ENCODE measurements around the gene MLANA.
"Not testable (repeated sequence)": the region's sequence is repeated elsewhere in the genome, so short reads cannot be mapped to it uniquely, and the experiment has no call there.

The MLANA gene

GRCh38 chr9:5869315-5870019 is 21.2 kb upstream of the MLANA start:
- no peak for DNase-seq (ENCODE audit: low read depth)

GRCh38 chr9:5870020-5870339 is 20.7 kb upstream of the MLANA start:
- no peak for DNase-seq (ENCODE audit: low read depth)

DNA sequence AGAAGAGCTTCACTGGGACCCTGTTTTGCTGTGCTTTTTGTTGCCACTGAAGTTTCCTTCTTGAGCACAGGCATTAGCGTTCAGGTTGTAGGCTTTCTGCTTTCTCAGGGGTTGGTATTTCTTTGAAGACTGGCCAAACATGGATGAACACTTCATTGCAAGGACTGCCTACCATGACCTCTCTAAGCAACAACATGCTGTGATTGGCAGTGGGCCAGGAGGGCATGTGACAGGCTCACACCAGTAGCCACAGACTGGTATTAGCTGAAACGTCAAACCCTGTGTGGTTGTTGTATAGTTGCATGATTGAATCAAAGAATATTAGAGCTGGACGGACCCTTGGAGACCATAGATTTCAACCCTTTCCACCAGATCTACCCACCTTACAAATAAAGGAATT is 20.0 kb upstream of the MLANA start:
- DNase-seq (ENCODE audit: low read depth), result peak; percentile 13

DNA sequence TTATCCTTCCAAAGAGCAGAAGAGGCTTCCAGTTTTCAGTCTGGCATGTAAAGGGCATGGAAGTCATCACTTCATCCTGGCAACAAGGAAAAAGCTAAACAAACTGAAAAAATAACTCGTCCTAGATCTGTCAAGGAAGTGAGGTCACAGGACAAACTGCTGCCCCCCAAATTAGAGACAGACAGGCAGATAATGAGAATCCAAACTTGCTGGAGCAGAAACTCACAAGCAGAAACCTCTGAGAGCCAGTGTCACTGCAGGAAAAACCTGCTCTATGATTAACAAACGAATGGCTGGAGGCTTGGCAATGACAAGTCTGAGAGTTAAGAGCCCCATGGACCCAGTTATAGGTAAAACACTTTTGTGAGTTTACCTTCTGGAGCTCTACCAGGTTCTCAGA is 18.9 kb upstream of the MLANA start:
- no peak for DNase-seq (ENCODE audit: low read depth)

DNA sequence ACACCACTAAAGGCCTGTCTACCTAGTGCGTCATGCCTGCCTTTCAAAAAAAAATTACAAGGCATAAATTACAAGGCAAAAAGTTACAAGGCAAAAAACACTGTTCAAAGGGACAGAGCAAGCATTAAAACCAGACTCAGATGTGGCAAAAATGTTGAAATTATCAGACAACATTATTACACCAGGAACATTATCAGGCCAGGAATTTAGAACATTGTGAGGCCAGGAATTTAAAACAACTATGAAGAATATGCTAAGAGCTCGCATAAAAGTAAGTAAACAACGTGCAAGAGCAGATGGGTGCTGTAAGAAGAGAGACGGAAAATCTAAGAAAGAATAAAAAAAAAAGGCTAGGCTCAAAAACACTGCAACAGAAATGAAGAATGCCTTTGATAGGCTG is 18.2 kb upstream of the MLANA start:
- DNase-seq (ENCODE audit: low read depth), result peak; percentile 61

- no peak for DNase-seq (ENCODE audit: low read depth)
Observed at GRCh38 chr9:5873439-5873838, 17.2 kb upstream of the MLANA start.

GRCh38 chr9:5874048-5874447 is 16.6 kb upstream of the MLANA start:
- DNase-seq (ENCODE audit: low read depth), result no peak

- no peak for DNase-seq (ENCODE audit: low read depth)
Observed at GRCh38 chr9:5876026-5876425, 14.7 kb upstream of the MLANA start.

- no peak for DNase-seq (ENCODE audit: low read depth)
Observed at GRCh38 chr9:5876711-5877110, 14.0 kb upstream of the MLANA start.

DNA sequence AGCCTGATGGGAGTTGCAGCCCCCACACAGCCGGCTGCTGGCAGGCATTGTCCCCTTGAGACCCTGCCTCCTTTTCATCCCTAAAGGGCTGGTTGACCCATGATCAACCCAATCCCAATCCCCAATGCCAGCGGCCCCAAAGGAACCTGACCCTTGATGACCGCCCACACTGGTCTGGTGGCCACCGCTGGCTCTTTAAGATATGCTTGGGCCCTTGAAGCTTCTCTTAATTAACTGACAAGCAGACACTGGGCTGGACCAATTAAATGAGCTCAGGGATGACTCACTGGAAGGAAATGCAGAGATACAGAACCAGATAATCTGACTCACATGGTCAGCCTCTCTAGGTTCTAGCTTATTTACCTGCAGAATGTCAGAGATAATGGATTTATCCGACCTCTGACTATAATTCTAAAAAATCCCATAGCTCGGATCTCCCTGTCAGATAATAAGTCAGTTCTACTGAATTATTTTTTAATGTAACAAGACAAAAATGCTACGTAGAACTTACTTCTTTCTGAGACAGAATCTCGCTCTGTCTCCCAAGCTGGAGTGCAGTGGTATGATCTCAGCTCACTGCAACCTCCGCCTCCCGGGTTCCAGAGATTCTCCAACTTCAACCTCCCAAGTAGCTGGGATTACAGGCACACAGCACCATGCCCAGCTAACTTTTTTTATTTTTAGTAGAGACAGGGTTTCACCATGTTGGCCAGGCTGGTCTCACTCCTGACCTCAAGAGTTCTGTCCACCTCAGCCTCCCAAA is 11.1 kb upstream of the MLANA start:
- DNase-seq (ENCODE audit: low read depth), result peak; percentile 87

GRCh38 chr9:5882244-5883012 is 8.3 kb upstream of the MLANA start:
- DNase-seq (ENCODE audit: low read depth), result not testable (repeated sequence)

DNA sequence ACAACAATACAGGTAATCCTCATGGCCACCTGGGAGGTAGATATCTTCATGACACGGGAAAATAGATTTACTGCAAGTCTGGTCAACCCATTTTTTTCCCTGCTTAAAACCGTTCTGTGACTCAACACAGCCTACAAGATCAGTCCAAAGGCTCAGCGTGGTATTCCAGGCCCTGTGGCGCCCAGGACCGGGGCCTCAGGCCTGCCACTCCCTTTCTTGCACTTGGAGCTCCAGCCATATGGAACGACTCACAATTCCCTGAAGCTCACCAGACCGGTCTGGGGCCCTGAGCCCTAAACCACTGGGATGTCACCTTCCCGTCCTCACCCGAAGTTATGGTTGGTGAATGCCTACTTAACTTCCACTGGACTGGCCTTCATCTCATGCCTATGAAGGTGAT is 6.5 kb upstream of the MLANA start:
- DNase-seq (ENCODE audit: low read depth), result no peak

- peak; percentile 65 for DNase-seq (ENCODE audit: low read depth)
Observed at GRCh38 chr9:5886114-5886939, 4.4 kb upstream of the MLANA start.

DNA sequence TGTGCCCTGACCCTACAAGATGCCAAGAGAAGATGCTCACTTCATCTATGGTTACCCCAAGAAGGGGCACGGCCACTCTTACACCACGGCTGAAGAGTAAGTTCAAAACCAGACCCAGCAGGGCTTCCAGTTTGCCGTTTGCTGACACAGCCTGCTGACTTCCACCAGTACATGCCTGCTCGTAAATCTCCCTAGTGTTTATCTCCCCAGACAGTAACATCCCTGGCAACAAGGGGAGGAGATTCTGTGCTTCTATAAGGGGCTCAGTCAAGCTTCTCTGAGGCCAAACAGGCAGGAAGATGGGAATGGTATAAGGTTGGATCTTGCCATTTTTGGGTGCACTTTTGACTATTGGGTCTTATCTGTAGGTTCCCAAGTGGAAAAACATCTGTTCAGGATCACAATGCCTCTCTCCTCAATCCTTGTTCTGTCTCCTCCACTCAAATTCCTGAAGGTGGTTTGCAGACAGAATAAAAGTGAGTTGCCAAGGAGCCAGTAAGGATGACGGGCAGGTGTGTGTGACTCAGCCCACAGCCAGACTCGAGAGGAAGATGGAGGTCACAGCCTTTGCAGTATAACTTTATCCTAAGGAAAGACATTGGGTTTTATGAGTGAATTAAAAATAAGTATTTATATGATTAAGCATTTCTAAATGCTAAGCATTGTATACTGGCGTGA is 1.9 kb downstream of the MLANA start:
- DNase-seq (ENCODE audit: low read depth), result no peak

DNA sequence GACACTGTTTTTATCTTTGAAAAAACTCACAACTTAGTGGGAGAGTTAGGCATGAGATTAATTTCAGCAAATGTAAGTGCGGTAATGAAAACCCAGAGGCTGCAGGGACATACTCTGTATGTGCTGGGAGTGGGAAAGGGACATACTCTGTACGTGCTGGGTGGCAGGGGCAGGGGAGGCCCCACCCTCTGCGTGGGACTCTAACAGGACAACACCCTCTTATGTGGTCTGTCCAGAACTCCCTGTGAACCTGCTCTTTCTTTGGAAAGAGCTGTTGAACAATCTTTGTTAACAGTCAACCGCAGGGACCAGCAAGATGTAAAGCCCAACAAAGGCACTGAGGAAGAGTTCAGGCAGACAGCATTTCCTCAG is 2.4 kb downstream of the MLANA start:
- DNase-seq (ENCODE audit: low read depth), result no peak

DNA sequence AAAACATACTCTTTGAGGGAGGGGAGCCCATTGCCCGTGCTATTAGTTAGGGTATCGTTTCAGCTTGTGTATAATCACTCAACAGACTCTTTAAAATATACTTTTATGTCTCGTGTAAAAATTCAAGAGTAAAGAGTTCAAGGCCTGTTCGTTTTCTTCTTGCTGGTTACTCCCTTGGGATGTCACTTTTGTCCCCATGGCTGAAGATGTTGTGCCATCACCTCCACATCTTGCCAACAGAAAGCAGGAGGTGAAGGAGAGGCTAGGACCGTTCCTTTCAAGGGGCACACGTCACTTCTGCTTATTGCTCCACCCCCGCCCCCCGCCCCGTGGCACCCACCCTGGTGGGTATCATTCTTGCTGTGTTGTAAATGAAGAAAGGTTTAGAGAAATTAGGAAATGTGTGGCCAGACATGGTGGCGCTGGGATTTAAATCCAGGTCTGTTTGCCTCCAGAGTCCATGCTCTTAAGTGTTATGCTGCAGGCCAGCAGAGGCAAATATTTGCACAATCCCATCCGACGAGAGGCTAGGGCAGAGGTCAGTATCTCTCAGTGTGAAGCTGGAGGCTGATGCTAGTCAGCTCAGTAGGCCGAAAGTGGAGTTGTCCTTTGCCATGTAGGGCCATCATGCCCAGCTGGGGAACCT is 3.0 kb downstream of the MLANA start:
- DNase-seq (ENCODE audit: low read depth), result no peak

DNA sequence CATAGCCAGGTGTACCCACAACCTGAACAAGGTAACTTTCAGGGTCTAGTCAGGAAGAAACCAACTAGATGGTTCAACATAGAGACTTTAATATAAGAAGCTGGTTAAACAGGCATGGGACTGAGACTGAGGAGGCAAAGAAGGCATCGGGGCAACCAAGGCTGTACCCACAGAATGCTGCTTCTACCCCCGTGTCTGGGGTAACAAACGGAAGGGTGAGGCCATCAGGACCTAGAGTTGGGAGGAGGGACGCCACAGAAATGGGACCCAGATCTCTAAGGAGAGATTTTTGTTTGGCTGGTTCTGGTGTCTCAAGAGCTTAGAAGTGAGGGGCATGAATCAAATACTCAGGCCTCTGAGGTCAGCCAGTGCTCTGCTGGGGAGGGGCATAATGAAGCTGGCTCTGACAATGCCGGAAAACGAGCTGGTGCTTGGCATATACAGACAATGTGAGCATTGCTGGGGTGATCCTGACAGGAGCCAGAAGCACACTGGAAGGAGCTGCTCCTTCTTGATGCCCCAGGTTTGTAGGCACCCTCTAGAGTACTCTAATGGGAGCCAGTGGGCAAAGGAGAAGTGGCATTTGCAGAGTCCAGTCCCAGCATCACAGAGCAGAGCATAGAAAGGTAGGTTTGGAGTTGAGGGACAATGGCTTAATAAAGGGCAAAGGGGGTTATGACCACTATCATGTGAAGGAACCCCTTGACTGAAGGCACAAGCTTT is 3.7 kb downstream of the MLANA start:
- no peak for DNase-seq (ENCODE audit: low read depth)

GRCh38 chr9:5895782-5896181 is 5.1 kb downstream of the MLANA start:
- DNase-seq (ENCODE audit: low read depth), result no peak

DNA sequence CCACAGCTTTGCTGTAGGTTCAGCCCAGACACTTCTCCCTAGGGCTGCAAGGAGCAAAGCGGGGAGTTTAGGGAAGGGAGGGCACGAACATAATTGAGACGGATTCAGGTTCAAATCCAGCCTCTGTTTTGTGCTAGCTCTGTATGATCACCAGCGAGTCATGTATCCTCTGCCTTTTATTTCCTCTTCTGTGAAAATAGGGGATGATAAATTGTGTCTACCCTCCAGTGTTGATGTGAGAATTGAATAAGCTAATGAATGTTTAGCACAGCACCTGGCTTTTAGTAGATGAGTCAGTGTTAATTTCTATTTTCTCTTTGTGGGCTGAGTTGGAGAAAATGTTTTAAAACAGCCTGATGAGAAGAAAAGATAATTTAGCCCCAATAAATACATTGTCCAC is 6.2 kb downstream of the MLANA start:
- DNase-seq (ENCODE audit: low read depth), result no peak

GRCh38 chr9:5897851-5898250 is 7.2 kb downstream of the MLANA start:
- DNase-seq (ENCODE audit: low read depth), result peak; percentile 24

GRCh38 chr9:5899292-5899691 is 8.6 kb downstream of the MLANA start:
- DNase-seq (ENCODE audit: low read depth), result peak; percentile 16

All from iris pigment epithelial cell (primary cell).